ENCODE measurements around the gene FAM78B. TPM values are rescaled to one million over a fixed set of nuclear protein-coding genes. Genes with fewer than 3 reads are reported as not detected.

Gene FAM78B
- total RNA-seq, 2 experiments from 2014 or later = 0.13 to 0.25 TPM

- POLR2A ChIA-PET = no interaction called here
- CTCF ChIA-PET = no interaction called here
These were observed 140.7 kb downstream of the FAM78B start for GRCh38 chr1:166026143-166026542.

- ChIA-PET CTCF (no interaction called here), POLR2A (no interaction called here)
These were observed 146.6 kb downstream of the FAM78B start for GRCh38 chr1:166020210-166020609.
